CD4-positive, alpha-beta T cell treated with Interleukin-6 at 100 ng/mL for 8 hours (primary cell): ENCODE results near the gene FTCD.

ENCODE experiments used
- DNase-seq: peaks from one replicate; pipeline ENCODE4 v3.0.0-alpha.2; 2020; ENCODE audit warnings: mixed read lengths, low spot score

FTCD gene

DNA sequence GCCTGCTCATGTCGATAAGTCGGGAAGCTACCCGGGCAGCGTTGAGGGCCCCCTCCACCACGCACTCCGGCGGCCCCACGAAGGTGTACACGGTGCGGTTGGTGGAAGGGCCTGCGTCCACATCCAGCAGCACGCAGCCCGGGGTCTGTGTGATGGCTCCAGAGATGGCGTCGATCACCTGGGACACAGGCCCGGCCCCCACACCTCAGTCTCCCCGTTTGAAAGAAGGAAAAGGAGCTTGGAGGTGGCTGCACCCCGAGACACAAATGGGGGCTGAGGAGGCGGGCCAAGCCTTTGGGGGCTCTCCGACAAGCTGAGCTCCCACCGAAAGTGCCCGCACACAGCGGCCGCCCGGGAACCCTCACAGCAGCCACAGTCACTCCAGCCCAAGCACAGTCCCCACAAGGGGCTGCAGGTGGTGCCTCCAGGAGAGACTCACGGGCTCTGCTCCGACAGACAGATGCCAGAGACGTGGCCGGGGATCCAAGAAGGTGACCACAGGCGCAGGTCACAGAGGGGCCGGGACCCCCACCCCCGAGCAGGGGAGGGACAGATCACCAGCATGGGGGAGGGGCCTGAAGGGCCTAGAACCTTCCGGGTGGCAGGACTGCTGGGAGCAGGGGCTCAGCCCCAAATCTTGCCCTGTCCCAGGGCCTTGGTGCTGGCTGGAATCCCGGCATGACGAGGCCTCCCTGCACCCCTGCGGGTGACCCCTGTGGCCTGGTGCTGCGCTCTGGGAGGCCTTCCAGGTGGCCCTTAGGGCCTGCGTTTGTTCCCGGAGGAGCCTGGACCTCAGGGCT lies 1.0 kb downstream of the FTCD start:
- DNase-seq = no peak

DNA sequence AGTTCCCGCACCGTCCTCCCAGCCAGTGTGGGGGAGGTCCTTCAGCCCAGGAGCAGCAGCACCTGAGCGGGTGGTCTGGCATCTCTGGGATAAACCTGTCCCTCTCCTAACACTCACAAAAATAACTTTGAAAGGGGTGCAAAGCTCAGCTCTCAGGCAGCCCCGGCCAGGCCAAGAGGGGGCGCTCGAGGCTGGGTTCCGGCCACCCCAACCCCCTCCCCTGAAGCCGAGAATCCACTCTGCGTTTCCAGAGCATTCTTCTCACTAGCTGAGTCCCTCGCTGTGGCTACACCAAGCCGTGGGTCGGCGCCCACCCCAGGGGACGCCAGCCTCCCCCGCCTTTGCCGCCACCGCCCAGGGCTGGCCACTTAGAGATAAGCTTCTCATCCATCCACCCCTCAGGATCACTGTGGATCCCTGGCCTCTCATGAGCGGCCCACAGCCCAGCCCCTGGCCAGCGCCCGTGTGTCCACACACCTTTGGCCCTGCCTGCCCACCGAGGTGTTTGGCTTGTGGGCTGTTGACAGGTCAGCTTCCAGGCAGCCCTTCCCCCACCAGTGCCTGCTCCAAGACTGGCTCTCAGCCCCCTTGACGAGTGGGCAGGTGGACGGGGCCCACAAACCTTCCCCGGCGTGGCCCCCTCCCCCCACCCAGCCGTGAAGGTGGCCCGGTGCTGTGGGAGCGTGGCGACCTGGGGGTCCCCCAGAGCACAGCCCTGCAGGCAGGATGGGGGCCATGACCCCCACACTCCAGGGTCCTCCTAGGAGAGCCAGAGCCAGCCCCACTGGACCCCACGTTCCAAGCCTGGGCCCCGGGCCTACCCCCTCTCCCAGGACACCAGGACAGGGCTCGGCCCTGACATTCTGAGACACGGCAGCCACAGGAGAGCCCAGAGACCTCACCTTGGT lies 1.9 kb downstream of the FTCD start:
- peak; percentile 17 for DNase-seq

DNA sequence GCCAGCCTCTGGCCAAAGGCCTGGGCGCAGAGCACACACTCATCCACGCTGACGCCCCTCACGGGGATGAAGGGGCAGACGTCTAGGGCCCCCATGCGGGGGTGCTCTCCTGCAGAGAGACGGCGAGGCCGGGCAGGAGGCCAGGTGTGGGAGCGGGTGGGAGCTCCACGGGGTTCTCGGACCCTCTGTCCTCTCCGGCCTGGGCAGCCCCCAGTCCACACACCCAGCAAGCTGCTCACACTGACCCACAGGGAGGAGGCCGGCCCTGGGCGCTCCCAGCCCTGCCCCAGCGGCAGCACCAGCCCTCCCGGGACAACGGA lies 2.5 kb downstream of the FTCD start:
- DNase-seq = no peak

DNA sequence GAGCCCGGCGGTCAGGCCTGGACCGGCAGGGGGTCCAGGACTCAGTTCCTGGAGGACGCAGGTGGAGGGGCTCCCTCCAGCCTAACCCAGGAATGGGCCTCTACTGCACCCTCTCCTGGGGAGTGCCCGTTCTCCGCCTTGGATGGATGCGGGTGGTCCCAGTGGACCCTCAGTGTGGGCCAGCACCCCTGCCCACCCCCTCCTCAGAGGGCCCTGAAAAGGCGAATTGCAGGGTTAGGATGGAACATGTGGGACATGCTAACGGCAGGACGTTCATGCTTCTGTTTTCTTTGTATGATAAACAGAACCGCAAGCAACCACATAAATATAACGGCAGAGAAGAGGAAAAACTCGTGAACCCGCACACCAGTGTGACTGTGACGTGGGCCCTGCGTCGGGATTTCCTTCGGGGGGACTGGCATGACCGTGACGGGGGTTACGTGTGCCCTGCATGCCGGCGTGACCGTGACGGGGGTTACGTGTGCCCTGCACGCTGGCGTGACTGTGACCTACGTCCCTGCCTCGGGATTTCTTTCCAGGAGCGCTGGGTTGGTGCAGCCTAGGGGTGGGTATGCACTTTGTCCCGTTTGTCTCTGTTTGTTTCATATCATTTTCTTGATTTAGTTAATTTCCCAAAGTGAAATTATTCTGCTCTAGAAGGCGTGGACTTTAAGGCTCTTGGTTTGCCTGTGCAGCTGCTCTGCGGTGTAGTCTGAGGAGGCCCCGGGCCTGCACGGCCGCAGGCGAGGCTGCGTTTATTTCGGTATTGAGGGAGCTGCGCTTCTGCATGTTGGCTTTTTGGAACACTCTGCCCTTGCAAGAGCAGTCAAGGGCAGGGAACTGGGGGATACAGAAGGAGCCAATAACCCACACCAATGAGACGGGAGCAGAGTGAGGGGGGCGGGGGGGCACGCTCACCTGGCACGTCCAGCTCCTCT lies 3.1 kb downstream of the FTCD start:
- DNase-seq = no peak

DNA sequence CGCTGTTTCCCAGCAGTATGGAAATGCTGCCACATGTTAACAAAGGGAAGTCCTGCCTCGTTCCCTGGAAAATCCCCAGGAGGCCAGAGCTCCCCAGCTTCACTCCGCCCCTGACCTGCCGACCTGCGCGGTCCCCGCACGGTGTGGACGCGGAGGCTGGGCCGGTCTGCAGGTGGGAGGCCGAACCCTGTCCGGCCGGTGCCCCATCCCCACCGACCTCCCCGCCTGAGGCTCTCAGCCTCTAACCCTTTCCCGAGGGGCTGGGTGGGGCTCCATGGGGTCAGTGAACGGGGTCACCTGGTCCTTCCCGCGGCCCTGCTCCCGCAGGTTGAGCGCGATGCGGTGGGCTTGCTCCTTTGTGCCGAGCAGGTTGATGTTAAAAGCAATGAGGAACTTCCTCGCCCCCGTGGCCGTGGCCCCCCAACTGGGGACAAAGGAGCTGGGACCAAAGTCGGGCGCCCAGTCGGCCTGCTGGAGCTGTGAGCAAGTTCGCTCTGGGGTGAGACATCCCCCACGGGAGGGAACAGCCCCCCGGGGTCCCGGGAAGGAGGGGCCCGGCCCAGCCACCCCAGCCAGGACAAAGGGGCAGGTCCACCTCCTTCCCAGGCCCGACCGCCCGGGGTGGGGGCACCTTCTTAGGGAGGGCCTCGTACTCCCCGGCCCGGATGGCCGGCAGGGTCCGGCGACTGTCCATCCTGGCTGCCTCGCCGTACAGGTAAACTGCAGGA lies 4.0 kb downstream of the FTCD start:
- no peak for DNase-seq

DNA sequence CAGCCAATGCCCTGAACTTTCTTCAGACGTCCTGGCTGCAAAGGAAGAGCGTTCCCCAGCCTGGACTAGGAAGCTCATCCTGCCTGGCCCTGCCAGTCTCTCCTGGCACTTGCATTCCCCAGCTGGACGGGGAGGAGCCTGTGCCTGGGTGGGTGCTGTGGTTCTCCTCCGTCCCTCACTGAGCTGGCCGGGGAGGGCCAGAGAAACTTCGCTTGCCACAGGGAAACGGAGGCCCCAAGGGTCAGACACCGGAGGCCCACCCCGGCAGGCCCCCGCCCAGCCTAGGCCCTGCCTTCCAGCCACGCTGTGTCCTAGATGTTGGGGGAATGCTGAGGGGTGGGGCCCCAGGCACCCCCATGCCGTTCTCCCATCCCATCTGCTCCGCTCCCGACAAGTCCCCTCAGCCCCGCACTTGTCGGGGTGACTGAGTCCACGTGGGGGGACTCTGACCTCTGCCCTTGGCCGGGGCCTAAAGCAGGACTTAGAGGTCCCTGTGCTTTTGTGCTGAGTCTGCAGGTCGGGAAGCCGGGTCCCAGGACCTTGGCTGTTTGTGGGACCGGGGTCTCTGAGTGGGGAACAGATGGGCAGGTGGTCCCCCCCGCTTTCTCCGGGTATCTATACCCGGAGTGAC lies 4.8 kb downstream of the FTCD start:
- DNase-seq = no peak

DNA sequence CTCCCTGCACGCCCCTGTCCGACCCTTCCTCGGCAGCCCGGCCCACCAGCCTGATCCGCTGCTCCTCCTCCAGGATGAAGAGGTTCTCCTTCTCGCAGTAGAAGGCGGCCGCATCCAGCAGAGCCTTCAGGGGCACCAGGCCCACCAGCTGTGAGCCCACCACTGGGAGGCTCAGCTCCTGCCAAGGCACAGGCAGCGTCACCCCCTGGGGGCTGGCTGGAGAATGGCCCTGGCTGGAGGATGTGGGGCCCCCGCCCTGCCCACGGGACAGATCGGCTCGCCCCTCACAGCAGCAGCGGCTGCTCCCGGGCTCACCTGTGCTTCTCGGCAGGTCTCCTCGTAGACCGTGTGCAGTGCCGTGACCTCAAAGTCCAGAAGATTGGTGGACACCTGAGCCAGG lies 5.3 kb downstream of the FTCD start:
- DNase-seq = no peak

DNA sequence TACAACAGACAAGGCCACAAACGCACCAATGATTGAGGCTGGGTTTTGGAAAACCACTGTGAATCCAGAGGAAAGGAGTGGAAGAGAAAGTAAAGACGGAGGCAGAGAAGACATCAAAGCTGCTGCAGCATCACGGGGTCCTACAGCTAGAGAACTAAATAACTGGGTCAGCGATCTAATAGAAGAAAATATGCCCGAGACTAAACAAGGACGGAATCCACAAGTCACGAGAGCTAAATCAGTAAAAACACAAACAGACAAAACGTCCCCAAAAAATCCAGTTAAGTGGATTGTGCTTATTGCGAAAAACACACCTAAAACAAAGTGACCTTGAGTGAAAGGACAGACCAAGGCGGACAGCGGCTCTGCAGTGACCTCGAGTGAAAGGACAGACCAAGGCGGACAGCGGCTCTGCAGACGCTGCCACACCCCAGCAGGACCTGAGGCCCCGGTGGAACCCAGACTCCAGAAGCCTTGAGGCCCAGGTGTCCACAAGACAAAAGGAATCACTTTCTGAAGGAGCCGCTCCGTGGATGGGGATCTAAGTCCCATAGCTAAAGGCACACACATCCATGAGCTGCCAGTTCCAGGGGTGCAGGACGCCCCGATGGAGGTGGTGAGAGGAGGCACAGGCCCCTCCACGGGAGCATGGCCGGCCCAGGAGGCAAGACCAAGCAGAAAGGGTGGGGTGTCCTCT lies 6.0 kb downstream of the FTCD start:
- no peak for DNase-seq

DNA sequence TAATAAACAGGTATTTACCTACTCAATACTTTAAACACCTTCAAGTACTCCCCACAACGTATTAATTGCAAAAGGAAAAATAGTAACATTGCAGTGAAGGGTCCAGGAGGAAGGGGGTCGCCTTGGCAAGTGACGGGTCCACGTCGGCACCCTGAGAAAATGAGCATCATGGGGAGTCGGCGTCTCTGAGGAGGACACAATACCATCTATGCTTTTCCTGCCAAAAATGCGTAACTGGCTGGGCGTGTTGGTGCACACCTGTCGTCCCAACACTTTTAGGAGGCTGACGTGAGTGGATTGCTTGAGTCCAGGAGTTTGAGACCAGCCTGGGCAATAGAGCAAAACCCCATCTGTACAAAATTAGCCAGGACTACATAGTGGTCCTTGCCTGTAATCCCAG lies 7.3 kb downstream of the FTCD start:
- no peak for DNase-seq

DNA sequence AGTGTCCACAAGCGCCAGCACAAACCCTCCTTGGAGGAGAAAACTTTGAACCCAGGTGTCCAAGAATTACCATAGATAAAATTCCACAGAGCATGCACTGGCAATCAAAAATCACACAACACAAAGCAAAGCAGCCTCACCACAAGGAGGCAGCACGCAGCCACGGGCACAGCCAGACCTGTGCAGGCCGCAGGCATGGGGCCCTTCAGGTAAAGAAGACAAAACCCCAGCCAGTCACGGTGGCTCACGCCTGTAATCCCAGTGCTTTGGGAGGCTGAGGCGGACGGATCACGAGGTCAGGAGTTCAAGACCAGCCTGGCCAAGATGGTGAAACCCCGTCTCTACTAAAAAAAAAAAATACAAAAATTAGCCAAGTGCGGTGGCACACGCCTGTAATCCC lies 8.0 kb downstream of the FTCD start:
- peak; percentile 15 for DNase-seq

DNA sequence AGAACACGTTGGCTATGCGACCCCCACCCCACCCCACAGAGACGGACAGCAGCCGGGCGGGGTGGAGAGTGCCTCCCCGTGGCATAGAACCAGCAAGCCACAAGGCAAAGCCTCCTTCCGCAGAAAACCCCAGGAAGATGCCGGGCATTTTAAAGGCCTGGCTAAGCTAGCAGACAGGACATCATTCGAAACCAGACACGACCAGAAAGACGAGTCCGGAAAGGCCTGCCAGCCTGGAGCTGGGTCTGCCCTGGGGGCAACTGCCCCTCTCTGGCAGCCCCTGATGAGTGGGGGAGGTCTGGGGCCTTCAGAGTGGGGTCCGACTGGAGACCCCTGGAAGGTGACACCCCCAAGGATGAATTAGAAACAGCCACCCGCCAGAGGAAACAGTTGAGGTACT lies 8.5 kb downstream of the FTCD start:
- DNase-seq = no peak

DNA sequence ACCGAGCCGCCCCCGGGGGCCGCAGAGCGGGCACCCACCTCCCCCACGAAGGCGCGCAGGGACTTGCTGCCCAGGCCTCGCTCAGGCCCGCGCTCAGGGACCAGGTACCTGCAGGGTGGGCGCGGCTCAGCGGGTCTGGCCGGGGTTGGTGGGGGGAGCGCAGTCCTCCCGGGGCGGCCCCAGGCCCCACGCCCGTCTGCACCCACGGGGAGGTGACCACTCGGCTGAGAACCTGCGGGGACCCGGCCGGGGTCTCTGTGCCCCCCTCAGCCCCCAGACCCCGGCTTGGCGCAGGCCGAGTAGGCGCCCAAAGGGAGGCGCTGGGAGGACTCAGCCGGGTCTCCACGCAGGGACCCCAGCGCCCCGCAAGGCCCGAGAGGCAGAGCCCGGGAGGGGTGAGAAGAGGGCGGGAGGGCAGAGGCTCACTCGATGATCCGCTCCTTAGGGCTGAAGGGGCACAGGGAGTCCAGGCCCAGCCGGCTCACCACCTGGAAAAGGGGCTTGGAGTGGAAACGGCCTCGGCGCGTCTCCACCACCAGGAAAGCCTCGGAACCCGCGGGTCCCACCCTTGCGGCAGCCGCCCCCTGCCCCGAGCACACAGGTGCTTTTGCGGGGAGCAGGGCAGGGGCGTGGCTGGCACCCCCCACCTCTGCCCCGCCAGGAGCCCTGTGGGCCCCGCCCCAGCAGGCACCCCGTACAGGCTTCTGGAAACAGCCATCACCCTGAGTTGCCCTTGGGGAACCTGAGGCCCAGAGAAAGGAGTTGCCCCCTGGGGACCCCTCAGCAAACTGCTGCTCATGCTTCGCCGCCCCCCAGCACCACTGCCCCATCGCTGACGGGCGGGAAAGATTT lies 9.3 kb downstream of the FTCD start:
- DNase-seq = no peak

DNA sequence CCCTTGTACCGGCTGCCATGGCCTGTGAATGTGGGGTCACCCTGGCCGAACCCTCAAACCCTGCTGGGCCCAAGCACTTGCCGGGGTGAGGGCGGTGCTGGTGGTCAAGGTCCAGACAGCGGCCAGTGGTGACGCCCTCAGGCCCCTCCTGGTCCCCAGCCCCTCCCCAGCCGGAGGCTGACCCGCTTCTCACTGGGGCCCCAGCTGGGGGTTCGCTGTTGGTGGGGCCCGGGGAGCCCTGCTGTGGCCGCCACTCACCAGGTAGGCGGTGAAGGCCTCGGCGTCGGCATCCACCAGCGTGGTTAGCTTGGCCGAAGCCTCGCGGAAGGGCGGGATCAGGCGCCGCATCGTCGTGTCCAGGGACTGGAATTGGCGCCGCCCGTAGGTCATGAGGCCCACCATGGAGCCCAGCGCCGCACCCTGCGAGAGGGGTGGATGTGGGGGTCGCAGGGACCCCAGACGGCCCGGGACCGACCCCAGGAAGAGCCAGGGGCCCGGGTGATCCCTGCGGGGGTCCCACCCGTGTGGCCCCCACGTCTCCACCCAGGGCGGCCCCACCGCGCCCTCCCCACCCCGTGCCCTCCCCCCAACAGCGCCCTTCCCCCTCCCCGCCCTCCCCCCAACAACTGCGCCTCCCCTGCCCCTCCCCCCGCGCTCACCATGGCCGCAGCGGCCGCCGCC lies 10.1 kb downstream of the FTCD start:
- no peak for DNase-seq

DNA sequence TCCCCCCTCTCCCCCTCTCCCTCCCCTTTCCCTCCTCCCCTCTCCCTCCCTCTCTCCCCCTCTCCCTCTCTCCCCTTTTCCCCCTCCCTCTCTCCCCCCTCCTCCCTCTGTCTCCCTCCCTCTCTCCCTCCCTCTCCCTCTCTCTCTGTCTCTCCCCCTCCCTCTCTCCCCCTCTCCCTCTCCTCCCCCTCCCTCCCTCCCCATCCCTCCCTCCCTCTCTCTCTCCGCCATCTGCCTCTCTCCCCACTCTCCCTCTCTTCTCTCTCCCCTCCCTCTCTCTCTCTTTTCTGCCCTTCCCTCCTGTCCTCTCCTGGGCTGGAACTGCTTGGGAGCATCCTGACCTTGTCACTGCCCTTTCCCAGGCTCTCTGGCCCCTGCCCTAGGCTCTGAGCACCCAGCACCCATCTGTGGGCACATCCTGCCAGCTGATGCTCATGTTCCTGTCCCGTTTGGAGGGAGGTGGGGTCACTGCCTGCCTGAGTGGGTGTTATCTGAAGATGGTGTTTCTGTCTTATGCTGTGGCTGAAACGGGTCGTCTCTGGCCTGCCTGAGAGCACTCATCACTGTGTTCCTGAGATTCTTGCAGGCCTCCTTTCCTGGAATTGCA lies 10.8 kb downstream of the FTCD start:
- DNase-seq = no peak

DNA sequence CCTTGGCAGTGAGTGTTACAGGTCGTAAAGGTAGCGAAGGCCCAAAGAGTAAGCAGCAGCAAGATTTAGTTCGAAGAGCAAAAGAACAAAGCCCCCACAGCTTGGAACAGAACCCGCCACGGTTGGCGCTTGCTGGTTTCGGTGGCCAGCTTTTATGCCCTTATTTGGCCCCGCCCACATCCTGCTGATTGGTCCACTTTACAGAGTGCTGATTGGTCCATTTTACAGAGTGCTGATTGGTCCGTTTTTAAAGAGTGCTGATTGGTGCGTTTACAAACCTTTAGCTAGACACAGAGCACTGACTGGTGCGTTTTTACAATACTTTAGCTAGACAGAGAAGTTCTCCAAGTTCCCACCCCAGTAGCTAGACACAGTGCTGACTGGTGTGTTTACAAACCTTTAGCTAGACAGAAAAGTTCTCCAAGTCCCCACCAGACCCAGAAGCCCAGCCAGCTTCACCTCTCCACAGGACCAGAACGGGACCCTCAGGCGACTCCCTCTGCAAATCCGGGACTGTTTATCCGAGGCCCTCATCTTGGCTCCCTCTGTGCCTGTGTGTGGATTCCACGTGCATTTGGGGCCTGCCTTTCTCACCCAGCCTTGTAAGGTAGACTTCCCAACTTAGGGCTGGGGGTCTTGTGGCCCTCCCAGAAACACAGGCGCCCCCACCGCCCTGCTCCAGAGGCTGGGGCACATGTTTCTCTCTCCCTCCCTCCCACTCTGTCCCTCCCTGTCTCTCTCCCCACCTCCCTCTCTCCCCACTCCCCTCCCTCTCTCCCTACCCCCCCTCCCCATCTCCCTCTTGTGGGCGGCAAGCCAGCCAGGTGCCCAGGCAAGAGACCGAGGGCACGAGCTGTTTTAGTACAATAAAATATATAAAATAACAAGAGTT lies 12.6 kb downstream of the FTCD start:
- no peak for DNase-seq

DNA sequence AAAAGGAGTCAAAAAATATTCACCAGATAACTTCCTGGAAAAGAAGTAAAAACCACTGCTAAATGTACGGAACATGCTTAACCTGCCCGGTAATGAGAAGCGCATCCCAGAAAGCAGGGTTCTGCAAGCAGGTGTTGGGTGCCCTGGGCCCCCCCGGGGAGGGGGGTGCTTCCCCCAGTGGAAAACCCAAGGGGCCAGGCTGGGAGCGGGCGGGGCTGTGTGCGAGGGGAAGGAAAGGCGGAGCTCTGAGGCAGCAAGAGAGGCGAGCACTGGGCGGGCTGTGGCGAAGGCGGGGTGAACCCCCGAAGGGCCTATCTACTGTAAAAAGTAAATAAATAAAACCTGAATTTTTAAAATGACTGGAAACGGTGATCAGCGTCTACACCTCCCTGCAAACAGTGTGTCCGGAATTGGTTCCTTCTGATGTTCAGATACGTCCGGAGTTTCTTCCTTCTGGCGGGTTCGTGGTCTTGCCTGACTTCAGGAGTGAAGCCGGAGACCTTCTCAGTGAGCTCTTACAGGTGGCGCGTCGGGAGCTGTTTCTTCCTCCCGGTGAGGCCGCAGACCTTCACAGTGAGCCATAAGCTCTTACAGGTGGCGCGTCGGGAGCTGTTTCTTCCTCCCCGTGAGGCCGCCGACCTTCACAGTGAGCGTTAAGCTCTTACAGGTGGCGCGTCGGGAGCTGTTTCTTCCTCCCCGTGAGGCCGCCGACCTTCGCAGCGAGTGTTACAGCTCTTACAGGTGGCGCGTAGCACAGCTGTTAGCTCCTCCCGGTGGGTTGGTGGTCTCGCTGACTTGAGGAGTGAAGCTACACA lies 13.4 kb downstream of the FTCD start:
- DNase-seq = no peak
